ENCODE data around the gene OPHN1.

The OPHN1 gene

GRCh38 chrX:68432648-68433047 is 647 bp downstream of the OPHN1 start:
- no peaks in the 10 kb centered on the region for H3K4me1 ChIP-seq (ENCODE audit: low read depth, poor library complexity, severe bottlenecking)
- H2AFZ ChIP-seq (ENCODE audit: low read depth), result no peak overlapping the region
- H3K27me3 ChIP-seq (ENCODE audit: insufficient read depth, low read depth), result no peaks in the 10 kb centered on the region
- H3K4me2 ChIP-seq, result no peak overlapping the region
- no peak overlapping the region for H3K4me3 ChIP-seq (IDR thresholded peaks at IDR 0.05; ENCODE audit: insufficient read depth, low read depth, low read length)
- H3K27ac ChIP-seq, result no peak overlapping the region
- no peaks in the 10 kb centered on the region for H3K36me3 ChIP-seq (ENCODE audit: insufficient read depth)
- H4K20me1 ChIP-seq (ENCODE audit: insufficient read depth), result no peaks in the 10 kb centered on the region
- no peak overlapping the region for H3K9ac ChIP-seq
- H3K79me2 ChIP-seq (ENCODE audit: insufficient read depth, low read depth), result no peaks in the 10 kb centered on the region
- no peak for TF ChIP-seq CTCF (conservative IDR thresholded peaks at IDR 0.05; ENCODE audit: low read depth, low read length)

- H4K20me1 ChIP-seq (ENCODE audit: insufficient read depth), result no peaks in the 10 kb centered on the region
- no peak overlapping the region for H3K9ac ChIP-seq
- H3K4me3 ChIP-seq (IDR thresholded peaks at IDR 0.05; ENCODE audit: insufficient read depth, low read depth, low read length), result no peak overlapping the region
- no peak overlapping the region for H2AFZ ChIP-seq (ENCODE audit: low read depth)
- H3K27me3 ChIP-seq (ENCODE audit: insufficient read depth, low read depth), result no peaks in the 10 kb centered on the region
- TF ChIP-seq CTCF (conservative IDR thresholded peaks at IDR 0.05; ENCODE audit: low read depth, low read length), result no peak
- H3K4me2 ChIP-seq, result no peak overlapping the region
- H3K27ac ChIP-seq, result no peak overlapping the region
- H3K36me3 ChIP-seq (ENCODE audit: insufficient read depth), result no peaks in the 10 kb centered on the region
- H3K4me1 ChIP-seq (ENCODE audit: low read depth, poor library complexity, severe bottlenecking), result no peaks in the 10 kb centered on the region
- H3K79me2 ChIP-seq (ENCODE audit: insufficient read depth, low read depth), result no peaks in the 10 kb centered on the region
Measured at GRCh38 chrX:68431836-68432235, 1.5 kb downstream of the OPHN1 start.

- Histone ChIP-seq H3K27ac (no peak overlapping the region), H2AFZ (ENCODE audit: low read depth) (no peak overlapping the region), H3K4me1 (ENCODE audit: low read depth, poor library complexity, severe bottlenecking) (no peaks in the 10 kb centered on the region), H3K79me2 (ENCODE audit: insufficient read depth, low read depth) (no peaks in the 10 kb centered on the region), H4K20me1 (ENCODE audit: insufficient read depth) (no peaks in the 10 kb centered on the region), H3K36me3 (ENCODE audit: insufficient read depth) (no peaks in the 10 kb centered on the region), H3K4me3 (IDR thresholded peaks at IDR 0.05; ENCODE audit: insufficient read depth, low read depth, low read length) (no peak overlapping the region), H3K9ac (no peak overlapping the region), H3K27me3 (ENCODE audit: insufficient read depth, low read depth) (no peaks in the 10 kb centered on the region), H3K4me2 (no peak overlapping the region)
- no peak for TF ChIP-seq CTCF (conservative IDR thresholded peaks at IDR 0.05; ENCODE audit: low read depth, low read length)
Measured at GRCh38 chrX:68429216-68429615, 4.1 kb downstream of the OPHN1 start.

GRCh38 chrX:68428431-68428830 is 4.9 kb downstream of the OPHN1 start:
- H3K27ac ChIP-seq, result no peak overlapping the region
- no peak overlapping the region for H3K9ac ChIP-seq
- no peak for TF ChIP-seq CTCF (conservative IDR thresholded peaks at IDR 0.05; ENCODE audit: low read depth, low read length)
- H4K20me1 ChIP-seq (ENCODE audit: insufficient read depth), result no peaks in the 10 kb centered on the region
- H3K27me3 ChIP-seq (ENCODE audit: insufficient read depth, low read depth), result no peaks in the 10 kb centered on the region
- H3K36me3 ChIP-seq (ENCODE audit: insufficient read depth), result no peaks in the 10 kb centered on the region
- no peak overlapping the region for H2AFZ ChIP-seq (ENCODE audit: low read depth)
- no peak overlapping the region for H3K4me2 ChIP-seq
- no peaks in the 10 kb centered on the region for H3K79me2 ChIP-seq (ENCODE audit: insufficient read depth, low read depth)
- no peak overlapping the region for H3K4me3 ChIP-seq (IDR thresholded peaks at IDR 0.05; ENCODE audit: insufficient read depth, low read depth, low read length)
- H3K4me1 ChIP-seq (ENCODE audit: low read depth, poor library complexity, severe bottlenecking), result no peaks in the 10 kb centered on the region

- Histone ChIP-seq H3K9ac (no peak overlapping the region), H3K4me2 (no peak overlapping the region), H3K4me3 (IDR thresholded peaks at IDR 0.05; ENCODE audit: insufficient read depth, low read depth, low read length) (no peak overlapping the region), H3K27ac (no peak overlapping the region), H3K79me2 (ENCODE audit: insufficient read depth, low read depth) (no peaks in the 10 kb centered on the region), H3K27me3 (ENCODE audit: insufficient read depth, low read depth) (no peaks in the 10 kb centered on the region), H2AFZ (ENCODE audit: low read depth) (no peak overlapping the region), H4K20me1 (ENCODE audit: insufficient read depth) (no peaks in the 10 kb centered on the region), H3K36me3 (ENCODE audit: insufficient read depth) (no peaks in the 10 kb centered on the region), H3K4me1 (ENCODE audit: low read depth, poor library complexity, severe bottlenecking) (no peaks in the 10 kb centered on the region)
- TF ChIP-seq CTCF (conservative IDR thresholded peaks at IDR 0.05; ENCODE audit: low read depth, low read length), result no peak
Measured at GRCh38 chrX:68424719-68425118, 8.6 kb downstream of the OPHN1 start.
